ENCODE measurements around the gene ARMC9.
"Not testable (repeated sequence)": the region's sequence is repeated elsewhere in the genome, so short reads cannot be mapped to it uniquely, and the experiment has no call there.

Gene ARMC9

GRCh38 chr2:231244382-231245248 lies 46.2 kb downstream of the ARMC9 start:
- no peak for DNase-seq

GRCh38 chr2:231245249-231246094 lies 47.0 kb downstream of the ARMC9 start:
- DNase-seq = peak in 1 of 2 experiments; percentile 7

- no peak for DNase-seq
These were observed 47.9 kb downstream of the ARMC9 start for GRCh38 chr2:231246171-231246842.

- no peak for DNase-seq
These were observed 51.7 kb downstream of the ARMC9 start for GRCh38 chr2:231250146-231250545.

GRCh38 chr2:231250698-231251097 lies 52.3 kb downstream of the ARMC9 start:
- no peak for DNase-seq

GRCh38 chr2:231253292-231253691 lies 54.9 kb downstream of the ARMC9 start:
- not testable (repeated sequence) for DNase-seq

GRCh38 chr2:231256494-231256893 lies 58.1 kb downstream of the ARMC9 start:
- no peak for DNase-seq

- no peak for DNase-seq
These were observed 59.3 kb downstream of the ARMC9 start for GRCh38 chr2:231257763-231258162.

- DNase-seq = no peak
These were observed 60.3 kb downstream of the ARMC9 start for GRCh38 chr2:231258701-231259100.

- no peak for DNase-seq
These were observed 60.7 kb downstream of the ARMC9 start for GRCh38 chr2:231259104-231259503.

- no peak for DNase-seq
These were observed 62.2 kb downstream of the ARMC9 start for GRCh38 chr2:231260442-231261208.

GRCh38 chr2:231263118-231263831 lies 64.8 kb downstream of the ARMC9 start:
- no peak for DNase-seq

- no peak for DNase-seq
These were observed 72.0 kb downstream of the ARMC9 start for GRCh38 chr2:231270221-231271114.

- peak in 1 of 2 experiments; percentile 54 for DNase-seq
These were observed 74.6 kb downstream of the ARMC9 start for GRCh38 chr2:231272991-231273390.

- no peak for DNase-seq
These were observed 78.6 kb downstream of the ARMC9 start for GRCh38 chr2:231276987-231277386.

- no peak for DNase-seq
These were observed 79.5 kb downstream of the ARMC9 start for GRCh38 chr2:231277962-231278361.

GRCh38 chr2:231278868-231279267 lies 80.4 kb downstream of the ARMC9 start:
- DNase-seq = no peak

GRCh38 chr2:231280846-231281245 lies 82.4 kb downstream of the ARMC9 start:
- no peak for DNase-seq

GRCh38 chr2:231284296-231284695 lies 85.9 kb downstream of the ARMC9 start:
- no peak for DNase-seq

GRCh38 chr2:231286964-231287363 lies 88.5 kb downstream of the ARMC9 start:
- DNase-seq = no peak

- no peak for DNase-seq
These were observed 89.3 kb downstream of the ARMC9 start for GRCh38 chr2:231287696-231288095.
